ENCODE results near the gene SIVA1.
"Not testable (repeated sequence)": the region's sequence is repeated elsewhere in the genome, so short reads cannot be mapped to it uniquely, and the experiment has no call there.

The SIVA1 gene

DNA sequence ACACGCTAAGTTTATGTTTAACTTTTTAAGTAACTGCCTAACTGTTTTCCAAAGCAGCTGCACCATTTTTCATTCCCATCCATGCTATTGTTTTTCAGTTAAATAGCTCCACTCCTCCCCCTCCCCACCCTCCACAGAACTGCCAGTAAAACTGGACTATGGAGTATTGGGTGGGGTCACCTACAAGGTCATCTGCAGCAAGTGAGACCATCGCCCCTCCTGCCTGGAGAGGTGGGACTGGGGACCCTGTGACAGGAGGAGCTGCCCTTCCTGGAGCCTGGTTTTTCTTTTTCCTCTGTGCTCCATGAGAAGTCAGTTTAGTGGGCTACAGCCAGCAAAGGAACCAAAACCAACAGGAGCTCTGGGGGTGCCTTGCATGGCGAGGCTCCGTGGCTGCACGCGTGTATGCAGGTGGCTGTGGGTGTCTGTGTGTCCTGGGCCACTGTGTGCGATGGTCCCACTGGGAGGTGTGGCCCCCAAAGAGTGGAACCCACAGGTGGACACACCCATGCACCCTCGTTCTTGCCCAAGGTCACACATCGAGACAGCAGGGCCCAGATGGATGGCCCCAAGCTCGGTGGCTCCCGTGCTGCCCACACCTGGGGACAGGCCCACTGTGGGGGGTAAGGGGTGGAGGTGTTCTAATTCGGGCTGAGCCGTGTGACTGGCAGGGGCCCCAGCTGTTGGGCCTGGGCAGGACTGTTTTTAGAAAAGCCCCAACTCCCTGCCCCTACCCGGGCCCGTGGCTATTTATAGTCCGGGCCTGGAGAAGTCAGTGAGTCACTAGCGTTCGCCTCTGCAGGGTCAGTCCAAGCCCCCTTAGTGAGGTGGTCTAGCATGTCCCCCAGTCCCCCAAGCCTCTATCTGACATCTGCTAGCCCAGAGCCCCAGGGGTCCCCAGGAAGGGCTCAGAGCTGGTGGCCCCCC lies 31.2 kb upstream of the SIVA1 start:
- DNase-seq, result no peak

DNA sequence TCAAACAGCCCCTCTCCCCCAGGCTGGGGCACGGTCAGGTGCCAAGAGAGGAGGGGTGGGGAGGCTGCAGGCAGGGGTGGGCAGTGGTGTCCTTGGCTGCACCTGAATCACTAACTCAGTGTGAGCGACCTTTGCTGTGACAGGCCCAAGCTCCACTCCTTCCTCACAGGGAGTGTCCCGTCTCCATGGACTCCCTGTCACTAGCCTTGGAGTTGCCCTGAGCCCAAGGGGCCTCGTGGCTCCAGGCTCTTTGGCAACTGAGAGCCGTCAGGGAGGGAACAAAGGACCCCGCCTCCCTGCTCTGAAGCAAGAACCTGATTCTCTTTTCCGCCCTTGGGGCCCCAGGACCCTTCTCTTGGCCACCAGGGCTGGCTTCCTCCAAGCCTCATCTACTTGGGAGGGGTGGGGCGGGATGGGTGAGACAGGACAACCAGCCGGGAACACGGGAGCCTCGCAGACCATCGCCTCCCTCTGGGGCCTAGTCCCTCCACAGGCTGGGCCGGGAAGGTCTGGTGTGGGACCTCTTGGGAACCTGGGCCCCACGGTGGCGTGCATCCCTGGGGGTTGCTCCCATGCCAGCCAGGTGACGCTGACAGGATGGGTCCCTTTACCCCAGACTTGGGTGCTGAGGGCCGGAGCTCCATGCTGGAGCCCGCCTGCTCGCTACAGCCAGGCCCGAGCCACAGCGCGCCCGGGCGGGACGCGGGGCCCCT lies 29.9 kb upstream of the SIVA1 start:
- no peak for DNase-seq

DNA sequence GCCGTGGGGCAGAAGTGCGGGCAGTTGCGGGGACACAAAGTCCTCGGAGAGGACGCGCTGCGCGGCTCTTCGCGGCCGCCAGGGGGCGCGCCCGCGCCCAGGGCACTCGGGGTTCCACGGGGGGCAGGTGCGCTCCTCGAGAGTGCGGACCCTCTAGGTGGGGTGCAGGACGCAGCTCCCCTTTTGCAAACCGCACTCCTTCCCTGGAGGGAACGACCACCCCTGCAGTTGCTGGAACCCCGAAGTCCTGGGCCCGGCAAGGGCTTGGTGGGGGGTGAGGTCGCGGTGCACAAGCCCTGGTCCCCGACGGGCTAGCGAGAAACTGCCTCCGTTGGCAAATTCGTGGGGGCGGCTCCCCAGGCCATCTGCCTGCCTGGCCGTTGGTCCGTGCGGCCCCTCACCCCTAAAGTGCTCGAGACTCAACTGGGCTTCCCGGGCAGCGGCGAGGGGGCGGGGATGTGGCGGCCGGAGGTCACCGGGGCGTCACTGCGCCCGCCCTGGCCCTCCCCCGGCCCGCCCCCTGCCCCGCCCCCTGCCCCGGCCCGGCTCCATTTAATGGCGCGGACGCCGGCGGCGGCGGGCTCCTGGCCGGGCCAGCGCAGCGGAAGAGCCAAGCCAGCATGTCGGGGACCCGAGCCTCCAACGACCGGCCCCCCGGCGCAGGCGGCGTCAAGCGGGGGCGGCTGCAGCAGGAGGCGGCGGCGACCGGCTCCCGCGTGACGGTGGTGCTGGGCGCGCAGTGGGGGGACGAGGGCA lies 29.1 kb upstream of the SIVA1 start, which contains the start of gene ADSS1:
TSS of gene ADSS1 (plus strand) at position 579 of the 756 bp plus-strand sequence. CDS start at position 621, 42 bp downstream.
- peak; percentile 63 for DNase-seq

GRCh38 chr14:104724407-104724980 lies 28.5 kb upstream of the SIVA1 start:
- no peak for DNase-seq

DNA sequence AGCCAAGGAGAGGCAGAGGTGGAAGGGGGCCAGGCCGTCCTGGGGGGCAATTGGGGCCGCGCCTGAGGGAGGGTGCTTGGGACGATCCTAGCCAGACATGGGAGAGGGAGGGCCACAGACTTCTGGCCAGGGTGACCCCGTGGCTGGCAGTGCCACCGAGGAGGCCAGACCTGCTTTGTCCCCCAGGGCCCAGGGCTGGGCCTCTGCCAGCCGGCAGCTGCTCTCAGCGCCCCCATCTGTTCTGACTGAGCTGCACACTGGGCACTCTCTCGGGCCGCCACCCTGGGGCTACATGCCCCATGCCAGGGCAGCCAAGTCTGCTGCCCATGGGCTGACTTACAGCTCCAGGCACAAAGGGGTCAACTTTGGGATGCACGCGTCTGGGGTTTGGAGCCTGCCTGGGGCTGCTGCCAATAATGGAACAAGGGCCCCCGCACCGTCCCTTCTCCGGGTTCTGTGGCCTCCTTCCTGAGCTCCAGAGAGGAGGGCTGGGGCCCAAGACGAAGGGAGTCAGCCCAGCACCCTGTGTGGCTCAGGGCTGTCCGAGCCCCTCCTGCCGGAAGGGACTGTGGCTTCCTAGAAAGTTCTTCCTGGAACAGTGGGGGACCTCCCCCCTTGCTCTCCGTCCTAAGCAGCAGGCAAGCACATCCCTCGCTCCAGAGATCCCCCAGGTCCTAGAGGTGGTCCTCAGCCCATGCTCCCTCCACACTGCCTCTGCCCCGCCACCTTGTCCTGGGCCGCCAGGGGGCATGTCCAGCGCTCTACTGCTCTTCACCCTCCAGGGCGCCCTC lies 27.8 kb upstream of the SIVA1 start:
- no peak for DNase-seq

GRCh38 chr14:104725772-104726548 lies 27.0 kb upstream of the SIVA1 start:
- DNase-seq, result no peak

- no peak for DNase-seq
Observed at GRCh38 chr14:104726600-104727451, 26.1 kb upstream of the SIVA1 start.

- no peak for DNase-seq
Observed at GRCh38 chr14:104728631-104729030, 24.3 kb upstream of the SIVA1 start.

- not testable (repeated sequence) for DNase-seq
Observed at GRCh38 chr14:104729176-104729834, 23.6 kb upstream of the SIVA1 start.

GRCh38 chr14:104729835-104730181 lies 23.1 kb upstream of the SIVA1 start:
- no peak for DNase-seq

DNA sequence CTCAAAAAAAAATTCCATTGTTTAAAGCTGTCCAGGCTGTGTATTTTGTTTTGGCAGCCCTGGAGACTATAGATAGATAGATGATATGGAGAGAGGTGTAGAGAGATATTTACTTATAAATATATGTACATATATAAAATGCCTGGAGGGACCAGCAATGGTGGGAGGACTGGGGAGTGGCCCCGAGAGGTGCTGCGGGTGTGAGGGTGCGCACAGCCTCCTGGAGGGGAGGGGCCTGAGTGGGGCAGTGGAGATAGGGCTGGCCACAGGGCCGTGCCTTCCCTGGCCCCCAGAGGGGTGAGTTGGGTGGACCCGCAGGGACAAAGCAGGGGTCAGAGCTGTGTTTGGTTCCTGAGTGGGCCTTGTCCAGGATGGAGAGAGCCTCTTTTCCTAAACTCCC lies 22.5 kb upstream of the SIVA1 start:
- DNase-seq, result no peak

DNA sequence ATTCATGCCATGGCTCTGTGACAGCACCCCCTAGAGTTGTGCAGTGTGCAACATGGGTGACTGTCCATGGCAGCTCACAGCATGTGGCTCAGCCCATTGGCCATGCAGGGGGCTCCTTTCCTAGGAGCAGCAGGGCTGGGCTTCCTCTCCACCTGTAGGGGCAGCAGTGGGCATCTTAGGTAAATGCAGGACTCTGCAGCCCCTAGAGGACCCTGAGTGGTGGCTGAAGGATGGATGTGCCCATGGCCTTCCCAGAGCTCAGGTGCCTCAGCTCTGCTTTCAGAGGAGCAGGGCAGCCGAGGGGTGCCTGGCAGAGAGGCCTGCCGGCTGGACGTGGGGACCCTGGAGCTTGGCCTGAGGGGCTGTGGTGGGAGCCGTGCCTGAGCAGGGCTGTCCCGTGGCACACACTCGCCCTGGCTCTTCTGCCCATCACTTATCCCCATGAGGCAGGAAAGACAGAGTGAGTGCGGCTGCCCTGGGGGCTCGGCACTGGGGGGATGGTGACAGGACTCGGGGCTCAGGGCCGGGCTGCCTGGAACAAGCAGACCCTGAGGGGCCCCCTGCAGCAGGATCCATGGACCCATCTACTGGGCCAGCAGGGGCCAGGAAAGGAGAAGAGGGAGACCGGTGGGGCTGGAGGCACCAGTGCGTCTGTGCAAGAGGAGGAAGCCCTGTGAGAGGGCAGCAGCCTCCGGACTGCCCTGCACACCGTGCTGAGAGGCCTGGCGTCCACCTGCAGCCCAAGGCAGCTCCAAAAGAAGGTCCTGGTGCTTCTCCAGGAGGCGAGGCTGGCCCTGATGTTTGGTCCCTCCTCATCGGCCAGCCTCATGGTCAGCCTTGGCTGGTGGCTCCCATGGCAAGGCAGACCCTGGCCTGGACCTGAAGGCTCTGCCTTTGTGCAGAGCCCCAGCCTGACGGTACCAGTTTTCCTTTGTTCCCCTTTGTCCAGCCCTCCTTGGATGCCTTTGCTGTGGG lies 21.3 kb upstream of the SIVA1 start:
- DNase-seq, result peak; percentile 16

GRCh38 chr14:104732355-104732804 lies 20.6 kb upstream of the SIVA1 start:
- DNase-seq, result no peak

DNA sequence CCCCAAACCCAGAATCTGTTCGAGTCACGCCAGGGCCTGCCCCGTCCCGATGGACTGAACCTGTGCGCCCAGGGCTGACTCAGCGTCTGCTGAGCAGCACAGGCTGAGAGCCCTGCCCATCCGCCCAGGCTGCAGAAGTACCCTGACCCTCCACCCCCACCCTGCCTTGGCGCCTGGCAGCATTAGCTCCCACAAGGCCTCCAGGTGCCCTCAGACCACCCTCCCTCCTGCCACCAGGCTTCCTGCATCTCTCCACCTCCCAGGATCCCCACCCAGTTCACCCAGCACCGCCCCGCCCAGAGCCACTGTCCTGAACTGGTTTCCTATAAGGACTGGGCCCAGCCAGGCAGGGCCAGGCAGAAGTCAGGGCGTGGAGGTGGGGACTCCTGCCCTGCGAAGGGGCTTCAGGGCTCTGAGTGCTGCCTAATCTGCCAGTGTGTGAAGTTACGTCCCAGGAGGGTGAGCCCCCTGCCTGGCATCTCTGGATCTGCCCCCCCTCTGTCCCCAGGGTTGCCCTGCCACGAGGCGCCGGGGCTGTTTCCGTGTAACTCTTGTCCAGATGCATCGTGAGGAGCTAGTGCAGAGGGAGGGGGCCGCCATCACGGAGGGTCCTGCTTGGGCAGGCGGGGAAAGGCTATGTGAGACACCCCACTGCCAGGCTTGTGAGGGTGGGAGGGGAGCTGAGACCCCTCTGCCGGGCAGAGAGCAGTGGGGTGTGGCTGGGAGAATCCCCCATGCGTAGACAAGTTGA lies 19.8 kb upstream of the SIVA1 start:
- no peak for DNase-seq

DNA sequence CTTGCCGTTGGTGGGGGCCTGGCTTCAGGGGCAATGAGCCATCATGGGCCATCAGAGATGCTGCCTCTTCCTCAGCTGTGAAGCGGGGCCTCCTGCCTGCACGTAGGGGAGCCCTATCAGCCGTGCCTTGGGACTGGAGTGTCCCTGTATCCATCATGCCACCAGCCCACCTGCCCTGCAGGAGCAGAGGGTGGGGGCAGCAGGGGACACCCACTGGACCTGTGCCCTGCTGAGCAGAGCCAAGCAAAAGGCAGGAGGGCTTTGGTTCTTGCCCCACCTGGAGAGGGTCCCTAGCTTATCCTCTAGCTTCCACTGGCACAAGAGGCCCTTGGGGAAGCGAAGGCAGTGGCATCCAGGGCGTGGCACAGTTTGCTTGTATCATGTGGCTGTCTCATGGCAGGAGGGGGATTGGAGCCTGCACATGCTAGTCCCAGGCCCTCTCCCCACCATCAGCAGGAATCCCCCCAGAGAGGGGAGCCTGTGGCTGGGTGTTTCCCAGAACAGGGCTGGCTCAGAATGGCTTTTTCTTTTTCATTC lies 18.8 kb upstream of the SIVA1 start:
- DNase-seq, result no peak

- DNase-seq, result no peak
Observed at GRCh38 chr14:104734601-104734990, 18.4 kb upstream of the SIVA1 start.
